Activated naive CD8-positive, alpha-beta T cell (primary cell): ENCODE data around the gene SRBD1.

Source experiments
- H3K27ac Mint-ChIP-seq: one replicate; pipeline ENCODE4 v1.8.0; 2021; ENCODE audit warnings: mixed read lengths
- H3K27me3 Mint-ChIP-seq: one replicate; pipeline ENCODE4 v1.8.0; 2021; ENCODE audit warnings: mixed read lengths
- H3K36me3 Mint-ChIP-seq: one replicate; pipeline ENCODE4 v1.8.0; 2021; ENCODE audit warnings: mixed read lengths
- H3K4me1 Mint-ChIP-seq: one replicate; pipeline ENCODE4 v1.8.0; 2021; ENCODE audit warnings: low read depth, mixed read lengths
- H3K4me3 Mint-ChIP-seq: one replicate; pipeline ENCODE4 v1.8.0; 2021; ENCODE audit warnings: mild to moderate bottlenecking, mixed read lengths
- H3K9me3 Mint-ChIP-seq: one replicate; pipeline ENCODE4 v1.8.0; 2021; ENCODE audit warnings: low read depth, mixed read lengths

Gene SRBD1

GRCh38 chr2:45394842-45395241, 216.2 kb downstream of the SRBD1 start:
- no peaks in the 10 kb centered on the region for H3K27me3 Mint-ChIP-seq
- peaks cover 29% of the 10 kb centered on the region for H3K36me3 Mint-ChIP-seq
- no peaks in the 10 kb centered on the region for H3K4me1 Mint-ChIP-seq
- no peak overlapping the region for H3K27ac Mint-ChIP-seq
- H3K9me3 Mint-ChIP-seq = no peaks in the 10 kb centered on the region
- H3K4me3 Mint-ChIP-seq = no peak overlapping the region

GRCh38 chr2:45394216-45394615, 216.9 kb downstream of the SRBD1 start:
- Mint-ChIP-seq H3K9me3 (no peaks in the 10 kb centered on the region), H3K27me3 (no peaks in the 10 kb centered on the region), H3K4me3 (no peak overlapping the region), H3K36me3 (peaks cover 34% of the 10 kb centered on the region), H3K27ac (no peak overlapping the region), H3K4me1 (no peaks in the 10 kb centered on the region)

- Mint-ChIP-seq H3K4me1 (no peaks in the 10 kb centered on the region), H3K36me3 (peaks cover 51% of the 10 kb centered on the region)
Measured at GRCh38 chr2:45391866-45392265, 219.2 kb downstream of the SRBD1 start.

GRCh38 chr2:45390861-45391260, 220.2 kb downstream of the SRBD1 start:
- H3K9me3 Mint-ChIP-seq = no peaks in the 10 kb centered on the region
- H3K4me3 Mint-ChIP-seq = no peak overlapping the region
- H3K36me3 Mint-ChIP-seq = peaks cover 51% of the 10 kb centered on the region
- no peaks in the 10 kb centered on the region for H3K27me3 Mint-ChIP-seq
- no peak overlapping the region for H3K27ac Mint-ChIP-seq
- no peaks in the 10 kb centered on the region for H3K4me1 Mint-ChIP-seq

More at GRCh38 chr2:45391866-45392265, 219.2 kb downstream of the SRBD1 start:
- Mint-ChIP-seq H3K9me3 (no peaks in the 10 kb centered on the region), H3K27ac (no peak overlapping the region), H3K27me3 (no peaks in the 10 kb centered on the region), H3K4me3 (no peak overlapping the region)

GRCh38 chr2:45390441-45390840, 220.6 kb downstream of the SRBD1 start:
- Mint-ChIP-seq H3K4me3 (no peak overlapping the region), H3K36me3 (peaks cover 50% of the 10 kb centered on the region), H3K9me3 (no peaks in the 10 kb centered on the region), H3K27ac (no peak overlapping the region), H3K4me1 (no peaks in the 10 kb centered on the region), H3K27me3 (no peaks in the 10 kb centered on the region)

- no peak overlapping the region for H3K4me3 Mint-ChIP-seq
- H3K27me3 Mint-ChIP-seq = no peaks in the 10 kb centered on the region
- H3K27ac Mint-ChIP-seq = no peak overlapping the region
- peaks cover 42% of the 10 kb centered on the region for H3K36me3 Mint-ChIP-seq
- no peaks in the 10 kb centered on the region for H3K4me1 Mint-ChIP-seq
- H3K9me3 Mint-ChIP-seq = no peaks in the 10 kb centered on the region
Measured at GRCh38 chr2:45388541-45389100, 222.4 kb downstream of the SRBD1 start.

- no peak overlapping the region for H3K4me3 Mint-ChIP-seq
- H3K27me3 Mint-ChIP-seq = no peaks in the 10 kb centered on the region
- no peaks in the 10 kb centered on the region for H3K9me3 Mint-ChIP-seq
- H3K36me3 Mint-ChIP-seq = peaks cover 6% of the 10 kb centered on the region
- no peaks in the 10 kb centered on the region for H3K4me1 Mint-ChIP-seq
- no peak overlapping the region for H3K27ac Mint-ChIP-seq
Measured at GRCh38 chr2:45382744-45383143, 228.3 kb downstream of the SRBD1 start.

GRCh38 chr2:45380131-45380836, 230.8 kb downstream of the SRBD1 start:
- Mint-ChIP-seq H3K36me3 (peaks cover 7% of the 10 kb centered on the region), H3K4me1 (no peaks in the 10 kb centered on the region), H3K9me3 (no peaks in the 10 kb centered on the region), H3K27ac (no peak overlapping the region), H3K4me3 (no peak overlapping the region), H3K27me3 (no peaks in the 10 kb centered on the region)

GRCh38 chr2:45379399-45380087, 231.5 kb downstream of the SRBD1 start:
- no peaks in the 10 kb centered on the region for H3K4me1 Mint-ChIP-seq
- peaks cover 7% of the 10 kb centered on the region for H3K36me3 Mint-ChIP-seq
- no peaks in the 10 kb centered on the region for H3K9me3 Mint-ChIP-seq
- H3K27me3 Mint-ChIP-seq = no peaks in the 10 kb centered on the region
- no peak overlapping the region for H3K27ac Mint-ChIP-seq
- H3K4me3 Mint-ChIP-seq = no peak overlapping the region

- peaks cover 5% of the 10 kb centered on the region for H3K36me3 Mint-ChIP-seq
- no peak overlapping the region for H3K4me3 Mint-ChIP-seq
- H3K9me3 Mint-ChIP-seq = no peaks in the 10 kb centered on the region
- H3K27ac Mint-ChIP-seq = no peak overlapping the region
- peaks cover 2% of the 10 kb centered on the region for H3K27me3 Mint-ChIP-seq
- H3K4me1 Mint-ChIP-seq = no peaks in the 10 kb centered on the region
Measured at GRCh38 chr2:45373534-45373933, 237.5 kb downstream of the SRBD1 start.

GRCh38 chr2:45370369-45370768, 240.7 kb downstream of the SRBD1 start:
- Mint-ChIP-seq H3K4me1 (no peaks in the 10 kb centered on the region), H3K27ac (no peak overlapping the region), H3K27me3 (peaks cover 6% of the 10 kb centered on the region), H3K9me3 (no peaks in the 10 kb centered on the region), H3K4me3 (no peak overlapping the region), H3K36me3 (no peaks in the 10 kb centered on the region)

- no peak overlapping the region for H3K27ac Mint-ChIP-seq
- H3K27me3 Mint-ChIP-seq = peaks cover 6% of the 10 kb centered on the region
- H3K36me3 Mint-ChIP-seq = no peaks in the 10 kb centered on the region
- no peak overlapping the region for H3K4me3 Mint-ChIP-seq
- H3K9me3 Mint-ChIP-seq = no peaks in the 10 kb centered on the region
- no peaks in the 10 kb centered on the region for H3K4me1 Mint-ChIP-seq
Measured at GRCh38 chr2:45368792-45369191, 242.3 kb downstream of the SRBD1 start.

- H3K27ac Mint-ChIP-seq = no peak overlapping the region
- no peaks in the 10 kb centered on the region for H3K36me3 Mint-ChIP-seq
- H3K27me3 Mint-ChIP-seq = no peaks in the 10 kb centered on the region
- no peaks in the 10 kb centered on the region for H3K9me3 Mint-ChIP-seq
- H3K4me3 Mint-ChIP-seq = no peak overlapping the region
- H3K4me1 Mint-ChIP-seq = no peaks in the 10 kb centered on the region
Measured at GRCh38 chr2:45361666-45362065, 249.4 kb downstream of the SRBD1 start.

GRCh38 chr2:45354776-45355175, 256.3 kb downstream of the SRBD1 start:
- no peak overlapping the region for H3K27ac Mint-ChIP-seq
- no peaks in the 10 kb centered on the region for H3K27me3 Mint-ChIP-seq
- H3K4me1 Mint-ChIP-seq = no peaks in the 10 kb centered on the region
- H3K9me3 Mint-ChIP-seq = no peaks in the 10 kb centered on the region
- H3K4me3 Mint-ChIP-seq = no peak overlapping the region
- no peaks in the 10 kb centered on the region for H3K36me3 Mint-ChIP-seq

DNA sequence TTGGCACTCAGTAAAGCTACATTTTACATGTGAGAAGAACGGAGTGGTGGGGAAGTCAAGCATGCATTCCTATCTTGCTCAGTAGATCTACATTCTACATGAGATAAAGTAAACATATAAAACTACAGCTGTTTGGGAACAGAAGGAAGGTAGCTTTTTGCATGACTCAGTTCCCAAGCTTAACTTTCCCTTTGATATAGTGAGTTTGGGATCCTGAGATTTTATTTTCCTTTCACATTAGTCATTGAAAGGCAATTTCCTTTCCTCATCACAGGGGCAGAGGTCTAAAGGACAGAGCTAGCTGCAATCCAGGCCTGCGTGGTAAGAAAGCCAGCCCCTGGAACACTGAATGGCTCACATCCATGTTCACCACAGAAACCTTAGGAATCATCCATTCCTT, 257.2 kb downstream of the SRBD1 start:
- Mint-ChIP-seq H3K4me3 (no peak overlapping the region), H3K27me3 (no peaks in the 10 kb centered on the region), H3K4me1 (no peaks in the 10 kb centered on the region), H3K27ac (no peak overlapping the region), H3K9me3 (no peaks in the 10 kb centered on the region), H3K36me3 (no peaks in the 10 kb centered on the region)
